GM21360 (cell line): Measurements from ENCODE around the gene C16orf92.
A peak's percentile ranks its signal among the peaks of the same experiment; 100 is the strongest.
"Not testable (repeated sequence)": the region's sequence is repeated elsewhere in the genome, so short reads cannot be mapped to it uniquely, and the experiment has no call there.

Experiments used
- ATAC-seq: cut with Tn5 transposase; IDR thresholded peaks from one replicate; pipeline ENCODE4 v1.9.1; 2021; ENCODE audit warnings: mild to moderate bottlenecking, moderate library complexity; ENCODE audit not compliant: unreplicated experiment

C16orf92 gene

GRCh38 chr16:30023586-30023985 lies 588 bp downstream of the C16orf92 start:
- no peak for ATAC-seq

- no peak for ATAC-seq
Observed at GRCh38 chr16:30024451-30024850, 1.5 kb downstream of the C16orf92 start.

GRCh38 chr16:30025156-30025555 lies 2.2 kb downstream of the C16orf92 start:
- no peak for ATAC-seq

GRCh38 chr16:30025574-30025973 lies 2.6 kb downstream of the C16orf92 start:
- no peak for ATAC-seq

- no peak for ATAC-seq
Observed at GRCh38 chr16:30026449-30026848, 3.5 kb downstream of the C16orf92 start.

GRCh38 chr16:30027588-30028437 lies 4.8 kb downstream of the C16orf92 start:
- ATAC-seq: no peak

GRCh38 chr16:30028438-30029076 lies 5.6 kb downstream of the C16orf92 start:
- no peak for ATAC-seq

GRCh38 chr16:30030011-30030685 lies 7.2 kb downstream of the C16orf92 start:
- ATAC-seq: no peak

GRCh38 chr16:30030841-30031413 lies 7.9 kb downstream of the C16orf92 start, which contains the start of gene TLCD3B:
TSS of gene TLCD3B (minus strand) at chr16:30031271. CDS start at chr16:30030527, 744 bp downstream.
- ATAC-seq: no peak

GRCh38 chr16:30031477-30031918 lies 8.5 kb downstream of the C16orf92 start:
- ATAC-seq: no peak

GRCh38 chr16:30032083-30032819 lies 9.3 kb downstream of the C16orf92 start:
- no peak for ATAC-seq

- ATAC-seq: no peak
Observed at GRCh38 chr16:30033270-30033669, 10.3 kb downstream of the C16orf92 start.

GRCh38 chr16:30040221-30040620 lies 17.2 kb downstream of the C16orf92 start:
- ATAC-seq: no peak

- ATAC-seq: not testable (repeated sequence)
Observed at GRCh38 chr16:30040690-30041089, 17.7 kb downstream of the C16orf92 start.

GRCh38 chr16:30041841-30042240 lies 18.8 kb downstream of the C16orf92 start:
- ATAC-seq: no peak

- no peak for ATAC-seq
Observed at GRCh38 chr16:30046178-30046577, 23.2 kb downstream of the C16orf92 start.

- no peak for ATAC-seq
Observed at GRCh38 chr16:30046588-30046987, 23.6 kb downstream of the C16orf92 start.

- ATAC-seq: no peak
Observed at GRCh38 chr16:30049871-30050270, 26.9 kb downstream of the C16orf92 start.

GRCh38 chr16:30051518-30051917 lies 28.5 kb downstream of the C16orf92 start:
- no peak for ATAC-seq

GRCh38 chr16:30052671-30053372 lies 29.8 kb downstream of the C16orf92 start:
- ATAC-seq: peak; percentile 47
